Parathyroid adenoma (tissue), 2 donors: ENCODE measurements around the gene RERE.

Experiments
- H2AFZ ChIP-seq: fragments of 300-600 bp; sonication (generic); one replicate; pipeline ENCODE4 v1.7.0; 2017; ENCODE audit warnings: antibody characterized with exemption, mild to moderate bottlenecking
- H3K27ac ChIP-seq: fragments of 300-600 bp; sonication (generic); one replicate; pipeline ENCODE4 v1.7.0; 2017
- H3K27me3 ChIP-seq: fragments of 300-600 bp; sonication (generic); one replicate; pipeline ENCODE4 v1.7.0; 2017; ENCODE audit warnings: low read length; ENCODE audit not compliant: control insufficient read depth, insufficient read depth
- H3K36me3 ChIP-seq: fragments of 300-600 bp; sonication (generic); one replicate; pipeline ENCODE4 v1.7.0; 2017; ENCODE audit warnings: low read length; ENCODE audit not compliant: control insufficient read depth, insufficient read depth
- H3K4me1 ChIP-seq: fragments of 300-600 bp; sonication (generic); one replicate; pipeline ENCODE4 v1.7.0; 2017; ENCODE audit warnings: control low read depth
- H3K4me2 ChIP-seq: fragments of 300-600 bp; sonication (generic); one replicate; pipeline ENCODE4 v1.7.0; 2017; ENCODE audit warnings: low read length
- H3K4me3 ChIP-seq: fragments of 300-600 bp; sonication (generic); one replicate; pipeline ENCODE4 v1.7.0; 2017; ENCODE audit warnings: low read depth, low read length
- H3K79me2 ChIP-seq: fragments of 300-600 bp; sonication (generic); one replicate; pipeline ENCODE4 v1.7.0; 2017; ENCODE audit warnings: control low read depth
- H3K9ac ChIP-seq: fragments of 300-600 bp; sonication (generic); one replicate; pipeline ENCODE4 v1.7.0; 2017; ENCODE audit warnings: mild to moderate bottlenecking
- H3K9me3 ChIP-seq: fragments of 300-600 bp; sonication (generic); one replicate; pipeline ENCODE4 v1.7.0; 2017; ENCODE audit warnings: low read length; ENCODE audit not compliant: control insufficient read depth
- TF ChIP-seq, protein P1 (sequence below): fragments of 300-600 bp; sonication (generic); IDR thresholded peaks from one replicate; pipeline ENCODE4 v1.7.0; 2017; ENCODE audit warnings: antibody characterized with exemption, mild to moderate bottlenecking
- donor health status: primary hyperparathyroidism.

RERE gene

DNA sequence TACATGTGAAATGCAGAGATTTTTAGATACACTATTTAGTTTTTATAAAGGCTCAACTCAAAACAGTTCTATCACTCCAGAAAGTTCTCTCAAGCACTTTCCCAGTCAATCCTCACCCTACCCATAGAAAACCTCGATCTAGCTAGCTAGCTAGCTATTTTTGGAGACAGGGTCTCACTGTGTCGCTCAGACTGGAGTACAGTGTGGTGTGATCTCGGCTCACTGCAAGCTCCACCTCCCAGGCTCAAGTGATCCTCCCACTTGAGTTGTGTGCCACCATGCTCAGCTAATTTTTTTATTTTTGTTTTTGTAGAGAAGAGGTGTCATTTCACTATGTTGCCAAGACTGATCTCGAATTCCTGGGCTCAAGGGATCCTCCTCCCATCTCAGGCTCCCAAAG lies 236.9 kb downstream of the RERE start:
- Histone ChIP-seq H3K79me2 (peaks cover 6% of the 10 kb centered on the region), H3K4me1 (peaks cover 3% of the 10 kb centered on the region), H3K9me3 (no peaks in the 10 kb centered on the region), H3K36me3 (no peaks in the 10 kb centered on the region), H2AFZ (no peak overlapping the region), H3K27ac (no peak overlapping the region), H3K4me3 (no peak overlapping the region), H3K27me3 (no peaks in the 10 kb centered on the region), H3K4me2 (no peak overlapping the region), H3K9ac (no peak overlapping the region)
- TF ChIP-seq, protein P1, sequence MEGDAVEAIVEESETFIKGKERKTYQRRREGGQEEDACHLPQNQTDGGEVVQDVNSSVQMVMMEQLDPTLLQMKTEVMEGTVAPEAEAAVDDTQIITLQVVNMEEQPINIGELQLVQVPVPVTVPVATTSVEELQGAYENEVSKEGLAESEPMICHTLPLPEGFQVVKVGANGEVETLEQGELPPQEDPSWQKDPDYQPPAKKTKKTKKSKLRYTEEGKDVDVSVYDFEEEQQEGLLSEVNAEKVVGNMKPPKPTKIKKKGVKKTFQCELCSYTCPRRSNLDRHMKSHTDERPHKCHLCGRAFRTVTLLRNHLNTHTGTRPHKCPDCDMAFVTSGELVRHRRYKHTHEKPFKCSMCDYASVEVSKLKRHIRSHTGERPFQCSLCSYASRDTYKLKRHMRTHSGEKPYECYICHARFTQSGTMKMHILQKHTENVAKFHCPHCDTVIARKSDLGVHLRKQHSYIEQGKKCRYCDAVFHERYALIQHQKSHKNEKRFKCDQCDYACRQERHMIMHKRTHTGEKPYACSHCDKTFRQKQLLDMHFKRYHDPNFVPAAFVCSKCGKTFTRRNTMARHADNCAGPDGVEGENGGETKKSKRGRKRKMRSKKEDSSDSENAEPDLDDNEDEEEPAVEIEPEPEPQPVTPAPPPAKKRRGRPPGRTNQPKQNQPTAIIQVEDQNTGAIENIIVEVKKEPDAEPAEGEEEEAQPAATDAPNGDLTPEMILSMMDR = no peak

- TF ChIP-seq, protein P1 = no peak
- H3K9me3 ChIP-seq = no peaks in the 10 kb centered on the region
- no peak overlapping the region for H3K4me2 ChIP-seq
- no peaks in the 10 kb centered on the region for H3K27me3 ChIP-seq
- no peak overlapping the region for H3K4me3 ChIP-seq
- H3K9ac ChIP-seq = no peak overlapping the region
- peaks cover 3% of the 10 kb centered on the region for H3K4me1 ChIP-seq
- no peaks in the 10 kb centered on the region for H3K36me3 ChIP-seq
- no peak overlapping the region for H2AFZ ChIP-seq
- no peak overlapping the region for H3K27ac ChIP-seq
- H3K79me2 ChIP-seq = peaks cover 6% of the 10 kb centered on the region
These were observed 238.5 kb downstream of the RERE start for GRCh38 chr1:8578936-8579335.

DNA sequence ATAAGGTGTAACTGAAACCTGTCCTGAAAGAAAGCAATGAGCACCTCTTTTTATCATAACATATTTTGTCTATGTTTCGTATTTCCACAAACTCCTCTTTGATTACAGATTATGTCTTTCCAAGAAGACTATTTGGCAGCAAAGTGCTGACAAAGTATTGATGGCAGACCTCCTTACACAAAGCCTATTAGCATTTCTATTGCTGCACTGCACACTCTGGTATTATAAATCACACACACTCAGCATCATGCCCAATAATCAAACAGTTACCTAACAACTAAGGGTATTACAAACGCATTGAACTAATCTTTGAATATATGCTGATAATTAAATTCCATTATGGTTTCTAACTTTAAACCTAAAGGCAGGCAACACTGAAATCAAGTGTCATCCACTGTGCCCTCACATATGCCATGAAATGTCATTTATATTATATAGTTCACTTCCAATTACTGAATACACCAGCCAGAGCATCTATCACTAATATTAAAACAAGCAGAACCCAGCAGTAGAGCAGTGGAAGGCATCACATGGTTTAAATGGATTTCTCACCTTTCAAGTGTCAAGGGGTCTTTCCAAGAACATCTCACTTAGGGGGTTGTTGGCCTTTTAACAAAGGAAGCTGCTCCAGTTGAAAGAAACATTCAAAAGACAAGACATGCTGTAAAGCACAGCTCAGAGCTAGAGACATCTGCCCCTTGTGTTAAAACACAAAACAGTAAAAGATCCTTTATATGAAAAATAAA lies 239.1 kb downstream of the RERE start:
- H3K27me3 ChIP-seq = no peaks in the 10 kb centered on the region
- H3K9ac ChIP-seq = no peak overlapping the region
- no peaks in the 10 kb centered on the region for H3K9me3 ChIP-seq
- TF ChIP-seq, protein P1 = no peak
- H3K79me2 ChIP-seq = peaks cover 6% of the 10 kb centered on the region
- no peak overlapping the region for H3K27ac ChIP-seq
- H3K4me3 ChIP-seq = no peak overlapping the region
- H3K36me3 ChIP-seq = no peaks in the 10 kb centered on the region
- H3K4me2 ChIP-seq = no peak overlapping the region
- H2AFZ ChIP-seq = no peak overlapping the region
- peaks cover 3% of the 10 kb centered on the region for H3K4me1 ChIP-seq

GRCh38 chr1:8574985-8575384 lies 242.5 kb downstream of the RERE start:
- TF ChIP-seq, protein P1 = no peak

GRCh38 chr1:8572106-8572505 lies 245.3 kb downstream of the RERE start:
- Histone ChIP-seq H3K4me2 (peak overlapping the region; percentile 47), H3K4me1 (peaks cover 12% of the 10 kb centered on the region), H3K27ac (peak overlapping the region; percentile 70), H3K4me3 (no peak overlapping the region), H3K9me3 (no peaks in the 10 kb centered on the region), H2AFZ (no peak overlapping the region), H3K79me2 (peaks cover 3% of the 10 kb centered on the region), H3K36me3 (no peaks in the 10 kb centered on the region), H3K9ac (no peak overlapping the region), H3K27me3 (no peaks in the 10 kb centered on the region)
- TF ChIP-seq, protein P1 = no peak

More at GRCh38 chr1:8574985-8575384, 242.5 kb downstream of the RERE start:
- H3K9ac ChIP-seq = no peak overlapping the region
- no peaks in the 10 kb centered on the region for H3K27me3 ChIP-seq
- no peaks in the 10 kb centered on the region for H3K36me3 ChIP-seq
- H2AFZ ChIP-seq = no peak overlapping the region
- H3K9me3 ChIP-seq = no peaks in the 10 kb centered on the region
- no peak overlapping the region for H3K4me3 ChIP-seq
- no peak overlapping the region for H3K27ac ChIP-seq
- peak overlapping the region; percentile 5 for H3K4me2 ChIP-seq
- H3K4me1 ChIP-seq = peaks cover 7% of the 10 kb centered on the region
- peaks cover 3% of the 10 kb centered on the region for H3K79me2 ChIP-seq
